ENCODE results near the gene EFNA1.

GRCh38 chr1:155175281-155175926 is 47.7 kb downstream of the EFNA1 start:
- TF ChIP-seq POLR2AphosphoS5 (IDR thresholded peaks at IDR 0.05; ENCODE audit: low read depth, low read length) = no peak
- no peak for TF ChIP-seq POLR2A (IDR thresholded peaks at IDR 0.05; ENCODE audit: low read depth, low read length)
